ENCODE results near the gene NUP93. TPM values are rescaled to one million over a fixed set of nuclear protein-coding genes. Genes with fewer than 3 reads are reported as not detected.
A peak's percentile ranks its signal among the peaks of the same experiment; 100 is the strongest.

Gene NUP93
- total RNA-seq, 2 donors from 2014 or later = 38.8 to 73.3 TPM

GRCh38 chr16:56743840-56744239 lies 13.9 kb downstream of the NUP93 start:
- no peak for DNase-seq (ENCODE audit: low spot score)
- intact Hi-C loops (cut with DNase I) = no loop called here
- Histone ChIP-seq H3K4me3 (no peak overlapping the region), H3K4me1 (replicated peaks) (peaks cover 9% of the 10 kb centered on the region), H3K9me3 (no peaks in the 10 kb centered on the region), H3K36me3 (no peaks in the 10 kb centered on the region), H3K27me3 (replicated peaks; ENCODE audit: insufficient read depth) (no peaks in the 10 kb centered on the region), H3K27ac (no peak overlapping the region)
- 65% methylated on average over 4 of the region's 4 CpGs for WGBS
- no peak for TF ChIP-seq POLR2A (IDR thresholded peaks at IDR 0.05)
- no peak for TF ChIP-seq POLR2AphosphoS5 (IDR thresholded peaks at IDR 0.05)
- no peak for TF ChIP-seq CTCF (IDR thresholded peaks at IDR 0.05)

- Histone ChIP-seq H3K27ac (no peak overlapping the region), H3K9me3 (no peaks in the 10 kb centered on the region), H3K36me3 (no peaks in the 10 kb centered on the region), H3K27me3 (replicated peaks; ENCODE audit: insufficient read depth) (no peaks in the 10 kb centered on the region), H3K4me3 (no peak overlapping the region), H3K4me1 (replicated peaks) (peaks cover 9% of the 10 kb centered on the region)
- intact Hi-C loops (cut with DNase I) = no loop called here
- no peak for TF ChIP-seq CTCF (IDR thresholded peaks at IDR 0.05)
- no peak for TF ChIP-seq POLR2A (IDR thresholded peaks at IDR 0.05)
- TF ChIP-seq POLR2AphosphoS5 (IDR thresholded peaks at IDR 0.05) = no peak
- DNase-seq (ENCODE audit: low spot score) = no peak
- WGBS = 91% methylated on average over 5 of the region's 5 CpGs
Measured at GRCh38 chr16:56744996-56745640, 15.2 kb downstream of the NUP93 start.

GRCh38 chr16:56747486-56748045 lies 17.6 kb downstream of the NUP93 start:
- DNase-seq (ENCODE audit: low spot score) = no peak
- TF ChIP-seq CTCF (IDR thresholded peaks at IDR 0.05) (no peak), POLR2A (IDR thresholded peaks at IDR 0.05) (no peak), POLR2AphosphoS5 (IDR thresholded peaks at IDR 0.05) (no peak)
- peaks cover 9% of the 10 kb centered on the region for H3K4me1 ChIP-seq (replicated peaks)
- H3K9me3 ChIP-seq = no peaks in the 10 kb centered on the region
- H3K4me3 ChIP-seq = no peak overlapping the region
- H3K36me3 ChIP-seq = no peaks in the 10 kb centered on the region
- H3K27me3 ChIP-seq (replicated peaks; ENCODE audit: insufficient read depth) = no peaks in the 10 kb centered on the region
- intact Hi-C loops (cut with DNase I) = no loop called here
- peak overlapping the region; percentile 66 to 79 for H3K27ac ChIP-seq
- 21% methylated on average over 1 of the region's 1 CpG for WGBS

GRCh38 chr16:56748191-56748590 lies 18.3 kb downstream of the NUP93 start:
- Histone ChIP-seq H3K36me3 (no peaks in the 10 kb centered on the region), H3K4me1 (replicated peaks) (peaks cover 9% of the 10 kb centered on the region), H3K27me3 (replicated peaks; ENCODE audit: insufficient read depth) (no peaks in the 10 kb centered on the region), H3K4me3 (no peak overlapping the region), H3K27ac (peak overlapping the region; percentile 66 to 79), H3K9me3 (no peaks in the 10 kb centered on the region)
- no peak for DNase-seq (ENCODE audit: low spot score)
- intact Hi-C loops (cut with DNase I) = no loop called here
- TF ChIP-seq POLR2AphosphoS5 (IDR thresholded peaks at IDR 0.05) = no peak
- TF ChIP-seq POLR2A (IDR thresholded peaks at IDR 0.05) = no peak
- no peak for TF ChIP-seq CTCF (IDR thresholded peaks at IDR 0.05)
- 79% methylated on average over 10 of the region's 10 CpGs for WGBS

GRCh38 chr16:56748826-56749225 lies 18.9 kb downstream of the NUP93 start:
- Histone ChIP-seq H3K27me3 (replicated peaks; ENCODE audit: insufficient read depth) (no peaks in the 10 kb centered on the region), H3K4me1 (replicated peaks) (peaks cover 9% of the 10 kb centered on the region), H3K27ac (peak overlapping the region; percentile 66 to 79), H3K4me3 (no peak overlapping the region), H3K9me3 (no peaks in the 10 kb centered on the region), H3K36me3 (no peaks in the 10 kb centered on the region)
- intact Hi-C loops (cut with DNase I) = no loop called here
- WGBS = 59% methylated on average over 3 of the region's 3 CpGs
- no peak for DNase-seq (ENCODE audit: low spot score)
- TF ChIP-seq CTCF (IDR thresholded peaks at IDR 0.05) (no peak), POLR2A (IDR thresholded peaks at IDR 0.05) (no peak), POLR2AphosphoS5 (IDR thresholded peaks at IDR 0.05) (no peak)

All from prostate gland (tissue), 2 donors.